Measurements from ENCODE around the gene UBQLNL.

GRCh38 chr11:5473921-5474320 is 42.6 kb downstream of the UBQLNL start:
- TF ChIP-seq, protein P1, sequence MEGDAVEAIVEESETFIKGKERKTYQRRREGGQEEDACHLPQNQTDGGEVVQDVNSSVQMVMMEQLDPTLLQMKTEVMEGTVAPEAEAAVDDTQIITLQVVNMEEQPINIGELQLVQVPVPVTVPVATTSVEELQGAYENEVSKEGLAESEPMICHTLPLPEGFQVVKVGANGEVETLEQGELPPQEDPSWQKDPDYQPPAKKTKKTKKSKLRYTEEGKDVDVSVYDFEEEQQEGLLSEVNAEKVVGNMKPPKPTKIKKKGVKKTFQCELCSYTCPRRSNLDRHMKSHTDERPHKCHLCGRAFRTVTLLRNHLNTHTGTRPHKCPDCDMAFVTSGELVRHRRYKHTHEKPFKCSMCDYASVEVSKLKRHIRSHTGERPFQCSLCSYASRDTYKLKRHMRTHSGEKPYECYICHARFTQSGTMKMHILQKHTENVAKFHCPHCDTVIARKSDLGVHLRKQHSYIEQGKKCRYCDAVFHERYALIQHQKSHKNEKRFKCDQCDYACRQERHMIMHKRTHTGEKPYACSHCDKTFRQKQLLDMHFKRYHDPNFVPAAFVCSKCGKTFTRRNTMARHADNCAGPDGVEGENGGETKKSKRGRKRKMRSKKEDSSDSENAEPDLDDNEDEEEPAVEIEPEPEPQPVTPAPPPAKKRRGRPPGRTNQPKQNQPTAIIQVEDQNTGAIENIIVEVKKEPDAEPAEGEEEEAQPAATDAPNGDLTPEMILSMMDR (IDR thresholded peaks at IDR 0.05) = no peak
- no peak for TF ChIP-seq POLR2A (IDR thresholded peaks at IDR 0.05)

All from lower leg skin (tissue), 3 donors.